Duodenal mucosa (tissue), 2 donors: Measurements from ENCODE around the gene MYO1D.

Experiments used
- H3K27ac ChIP-seq: one replicate; pipeline ENCODE4 v1.7.0; 2013; ENCODE audit warnings: low read depth, low read length
- H3K27me3 ChIP-seq, 2 donors: one replicate each; pipeline ENCODE4 v1.7.0; 2013; ENCODE audit warnings: low read length in 2 of 2, control low read depth in 1 of 2; ENCODE audit not compliant: insufficient read depth in 2 of 2, control insufficient read depth in 1 of 2
- H3K36me3 ChIP-seq, 2 donors: one replicate each; pipeline ENCODE4 v1.7.0; 2013; ENCODE audit warnings: low read length in 2 of 2, control low read depth in 1 of 2; ENCODE audit not compliant: insufficient read depth in 2 of 2, control insufficient read depth in 1 of 2
- H3K4me1 ChIP-seq, 2 donors: one replicate each; pipeline ENCODE4 v1.7.0; 2013; ENCODE audit warnings: low read length in 2 of 2, control low read depth in 1 of 2; ENCODE audit not compliant: insufficient read depth in 2 of 2, control insufficient read depth in 1 of 2
- H3K4me3 ChIP-seq, 2 donors: one replicate each; pipeline ENCODE4 v1.7.0; 2013; ENCODE audit warnings: low read length in 2 of 2, low read depth in 1 of 2
- H3K9ac ChIP-seq, 2 donors: one replicate each; pipeline ENCODE4 v1.7.0; 2013; ENCODE audit warnings: low read length in 2 of 2, low read depth in 1 of 2
- H3K9me3 ChIP-seq, 2 donors: one replicate each; pipeline ENCODE4 v1.7.0; 2013; ENCODE audit warnings: low read length in 2 of 2, control low read depth in 1 of 2; ENCODE audit not compliant: control insufficient read depth in 1 of 2

The MYO1D gene

DNA sequence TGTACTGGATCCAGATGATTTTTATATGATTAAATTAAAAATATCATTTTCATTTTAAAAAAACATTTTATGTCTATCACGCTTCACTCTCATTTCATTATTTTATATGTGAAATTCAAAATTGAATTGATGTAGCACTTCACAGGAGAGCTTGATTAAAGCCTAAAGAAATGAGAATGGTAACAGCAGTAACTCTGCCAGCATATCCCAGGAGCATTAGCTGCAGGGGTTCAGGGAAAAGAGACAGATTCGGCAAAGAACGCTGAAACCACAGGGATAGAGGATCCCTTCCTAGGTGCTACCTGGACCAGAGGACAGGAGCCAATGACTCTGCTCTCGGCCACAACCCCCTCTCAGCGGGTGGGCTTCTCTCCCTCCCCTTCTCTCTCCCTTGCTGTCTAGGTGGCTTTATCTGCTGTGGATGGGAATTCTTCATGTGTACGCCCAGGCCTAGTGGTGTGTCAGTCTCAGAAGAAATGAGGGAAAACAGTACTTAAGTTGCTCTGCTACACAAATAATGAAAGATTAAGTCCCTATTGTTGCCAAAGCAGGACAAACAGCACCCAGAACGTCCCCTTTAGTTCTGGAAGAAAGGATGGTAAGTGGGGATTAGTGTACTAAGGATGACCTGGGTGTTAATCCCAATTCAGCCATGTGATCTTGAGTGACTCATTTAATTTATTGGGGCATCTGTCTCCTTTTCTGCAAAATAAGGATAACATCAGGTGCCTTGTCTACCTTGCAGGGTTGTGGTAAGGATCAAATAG, 266.9 kb downstream of the MYO1D start:
- Histone ChIP-seq H3K9me3 (no peaks in the 10 kb centered on the region), H3K9ac (no peak overlapping the region), H3K27ac (no peak overlapping the region), H3K4me3 (no peak overlapping the region), H3K4me1 (no peaks in the 10 kb centered on the region), H3K36me3 (no peaks in the 10 kb centered on the region), H3K27me3 (no peaks in the 10 kb centered on the region)

DNA sequence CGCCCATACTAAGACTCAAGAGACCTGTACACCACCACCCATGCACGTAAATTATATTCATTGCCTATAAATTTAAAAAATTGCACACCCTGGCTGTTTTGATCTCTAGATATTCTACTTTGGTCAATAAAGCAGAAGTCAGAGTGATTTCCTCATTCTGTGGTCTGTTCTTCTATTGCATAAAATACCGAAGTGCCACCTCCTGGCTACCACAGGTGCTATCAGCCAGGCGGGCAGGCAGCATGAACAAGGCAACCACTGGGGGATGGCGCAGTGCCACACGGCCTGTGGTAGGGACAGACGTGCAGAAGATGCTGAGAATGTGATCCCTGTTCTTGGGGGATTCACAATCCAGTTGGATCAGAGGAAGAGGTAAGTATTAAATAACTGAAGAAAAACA, 267.8 kb downstream of the MYO1D start:
- H3K9me3 ChIP-seq: no peaks in the 10 kb centered on the region
- H3K9ac ChIP-seq: no peak overlapping the region
- no peaks in the 10 kb centered on the region for H3K27me3 ChIP-seq
- H3K27ac ChIP-seq: no peak overlapping the region
- H3K4me3 ChIP-seq: no peak overlapping the region
- peaks cover 3 to 8% of the 10 kb centered on the region in 2 donors for H3K36me3 ChIP-seq
- H3K4me1 ChIP-seq: no peaks in the 10 kb centered on the region

DNA sequence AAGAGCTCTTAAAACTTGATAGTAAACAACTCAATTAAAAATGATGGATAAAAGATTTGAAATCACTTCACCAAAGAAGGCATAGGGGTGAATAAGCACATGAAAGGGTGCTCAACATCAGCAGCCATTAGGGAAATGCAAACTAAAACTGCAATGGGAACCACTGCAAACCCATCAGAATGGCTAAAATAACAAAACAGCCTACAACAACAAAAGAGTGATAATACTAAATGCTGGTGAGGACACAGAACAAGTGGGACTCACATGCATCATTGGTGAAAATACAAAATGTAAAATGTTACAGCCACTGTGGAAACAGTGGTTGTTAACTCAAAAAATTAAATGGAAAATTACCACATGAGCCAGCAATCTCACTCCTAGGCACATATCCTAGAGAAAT, 268.7 kb downstream of the MYO1D start:
- H3K36me3 ChIP-seq: peaks cover 3 to 8% of the 10 kb centered on the region in 2 donors
- no peaks in the 10 kb centered on the region for H3K9me3 ChIP-seq
- no peak overlapping the region for H3K9ac ChIP-seq
- no peaks in the 10 kb centered on the region for H3K4me1 ChIP-seq
- no peak overlapping the region for H3K4me3 ChIP-seq
- no peak overlapping the region for H3K27ac ChIP-seq
- no peaks in the 10 kb centered on the region for H3K27me3 ChIP-seq

DNA sequence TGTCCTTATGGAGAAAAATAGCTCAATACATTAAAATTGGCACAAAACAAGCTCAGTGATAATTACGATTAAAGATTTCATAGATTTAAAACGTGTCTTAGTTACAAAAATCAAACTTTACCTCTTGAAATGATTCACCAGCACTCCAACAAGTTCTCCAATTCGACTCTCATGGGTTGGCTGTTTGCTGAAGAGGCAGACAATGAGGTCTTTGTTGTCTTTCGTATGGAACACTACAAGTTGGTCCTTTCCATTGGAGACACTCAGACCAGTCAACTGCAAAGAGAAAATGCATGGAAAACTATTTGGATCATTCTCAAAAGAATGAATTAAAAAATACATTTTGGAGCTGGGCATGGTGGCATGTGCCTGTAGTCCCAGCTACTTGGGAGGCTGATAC, 272.0 kb downstream of the MYO1D start:
- Histone ChIP-seq H3K9me3 (no peaks in the 10 kb centered on the region), H3K27ac (no peak overlapping the region), H3K36me3 (peaks cover 11 to 13% of the 10 kb centered on the region in 2 donors), H3K27me3 (no peaks in the 10 kb centered on the region), H3K4me1 (no peaks in the 10 kb centered on the region), H3K4me3 (no peak overlapping the region), H3K9ac (no peak overlapping the region)

DNA sequence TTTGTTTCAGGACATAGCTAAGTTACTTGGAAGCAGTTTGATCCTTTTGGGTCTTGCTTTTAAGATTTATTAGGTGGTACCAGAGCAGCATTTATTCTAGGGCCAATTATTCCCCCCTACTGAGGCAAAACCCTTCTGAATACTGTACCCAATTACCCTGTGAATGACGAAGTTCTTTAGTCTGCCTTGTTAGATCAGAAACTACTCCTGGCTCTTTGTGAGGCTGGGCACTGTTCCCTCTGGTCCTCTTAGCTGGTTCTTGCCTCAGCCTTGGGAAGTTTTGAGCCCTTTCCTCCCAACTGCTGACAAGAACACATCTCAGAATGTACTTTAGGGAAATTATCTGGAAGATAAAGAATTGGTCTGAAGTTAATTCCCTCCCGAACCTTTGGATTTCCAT, 274.5 kb downstream of the MYO1D start:
- Histone ChIP-seq H3K27ac (no peak overlapping the region), H3K9ac (no peak overlapping the region), H3K4me1 (no peaks in the 10 kb centered on the region), H3K36me3 (peaks cover 11 to 13% of the 10 kb centered on the region in 2 donors), H3K9me3 (no peaks in the 10 kb centered on the region), H3K27me3 (no peaks in the 10 kb centered on the region), H3K4me3 (no peak overlapping the region)

DNA sequence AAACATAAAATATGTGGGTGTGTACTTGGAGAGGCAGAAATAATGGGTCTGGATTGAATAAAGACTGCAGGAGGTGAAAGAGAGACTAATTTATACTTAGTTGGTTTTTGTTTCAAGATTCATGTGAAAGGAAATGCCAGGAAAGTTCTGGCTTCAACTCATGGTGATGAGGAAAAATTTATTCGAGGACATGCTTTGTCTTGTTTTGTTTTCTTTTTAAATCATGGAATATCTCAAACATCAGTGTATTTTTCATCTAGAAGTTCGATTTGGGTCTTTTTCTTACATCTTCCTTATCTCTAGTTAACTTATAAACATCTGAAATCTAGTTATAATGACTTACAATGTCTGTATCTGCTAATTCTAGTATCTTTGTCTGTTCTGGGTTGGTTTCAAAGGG, 275.1 kb downstream of the MYO1D start:
- H3K9ac ChIP-seq: no peak overlapping the region
- H3K9me3 ChIP-seq: no peaks in the 10 kb centered on the region
- H3K4me3 ChIP-seq: no peak overlapping the region
- no peaks in the 10 kb centered on the region for H3K27me3 ChIP-seq
- H3K4me1 ChIP-seq: no peaks in the 10 kb centered on the region
- H3K36me3 ChIP-seq: peaks cover 11 to 13% of the 10 kb centered on the region in 2 donors
- no peak overlapping the region for H3K27ac ChIP-seq

DNA sequence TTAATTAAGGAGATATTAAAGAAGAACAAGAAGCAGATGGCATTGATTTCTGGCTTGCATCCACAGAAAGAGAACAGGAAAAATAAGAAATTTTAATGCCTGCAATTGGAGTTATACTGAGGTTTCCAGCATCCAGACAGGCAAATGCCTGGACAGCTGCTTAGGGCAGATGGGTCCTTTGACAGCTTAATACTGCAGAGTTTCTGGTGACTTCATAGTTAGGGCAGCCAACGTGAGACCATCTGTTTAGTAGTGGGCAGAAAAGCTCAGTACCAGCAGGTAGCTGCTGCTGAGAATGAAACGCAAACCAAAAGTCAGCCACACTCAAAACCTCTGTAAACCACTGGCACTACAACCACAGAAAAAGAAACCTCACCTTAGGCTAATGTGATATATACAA, 280.3 kb downstream of the MYO1D start:
- Histone ChIP-seq H3K9me3 (no peaks in the 10 kb centered on the region), H3K4me1 (no peaks in the 10 kb centered on the region), H3K36me3 (peaks cover 3 to 17% of the 10 kb centered on the region in 2 donors), H3K27me3 (no peaks in the 10 kb centered on the region), H3K4me3 (no peak overlapping the region), H3K9ac (no peak overlapping the region), H3K27ac (no peak overlapping the region)

DNA sequence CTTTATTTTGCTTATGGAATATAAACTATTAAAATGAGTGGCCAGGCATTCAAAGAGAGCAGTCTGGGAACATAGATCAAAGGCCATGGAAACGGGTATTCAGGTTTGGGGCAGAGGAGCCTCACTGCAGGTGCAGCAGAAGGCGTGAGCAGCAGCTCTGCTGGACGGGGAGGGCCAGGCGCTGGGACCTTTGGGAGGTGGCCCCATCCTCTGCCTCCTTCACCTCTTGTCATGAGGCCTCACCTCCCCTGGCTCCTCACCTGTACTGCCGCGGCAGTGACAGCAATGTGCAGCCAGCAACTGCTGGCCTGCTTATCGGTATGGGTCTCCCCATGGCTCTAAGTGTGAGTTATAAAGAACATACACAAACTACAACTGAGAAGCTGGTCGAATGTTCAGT, 280.7 kb downstream of the MYO1D start:
- no peak overlapping the region for H3K9ac ChIP-seq
- no peaks in the 10 kb centered on the region for H3K4me1 ChIP-seq
- H3K9me3 ChIP-seq: no peaks in the 10 kb centered on the region
- H3K36me3 ChIP-seq: peaks cover 3 to 13% of the 10 kb centered on the region in 2 donors
- no peak overlapping the region for H3K27ac ChIP-seq
- H3K27me3 ChIP-seq: no peaks in the 10 kb centered on the region
- H3K4me3 ChIP-seq: no peak overlapping the region

DNA sequence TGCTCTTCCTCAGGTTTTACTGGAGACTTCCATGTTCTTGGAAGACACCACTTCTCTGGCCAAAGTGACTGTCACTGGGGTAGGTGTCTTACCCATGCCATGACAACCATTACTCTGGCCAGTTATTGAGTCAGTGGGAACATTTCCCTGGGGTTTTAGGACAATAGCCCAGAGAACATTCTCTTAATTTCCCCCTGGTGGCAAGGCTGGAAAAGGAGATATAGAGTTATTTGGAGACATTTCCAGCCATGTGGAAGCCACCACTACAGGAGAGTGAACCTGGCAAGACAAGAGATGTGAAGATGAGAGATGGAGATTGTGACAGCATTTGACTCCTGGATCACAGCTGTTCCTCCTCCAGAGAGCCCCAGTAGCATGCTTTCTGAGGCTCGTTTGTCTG, 283.9 kb downstream of the MYO1D start:
- Histone ChIP-seq H3K27ac (no peak overlapping the region), H3K9ac (no peak overlapping the region), H3K27me3 (no peaks in the 10 kb centered on the region), H3K4me1 (no peaks in the 10 kb centered on the region), H3K9me3 (no peaks in the 10 kb centered on the region), H3K36me3 (peaks cover 0 to 10% of the 10 kb centered on the region in 2 donors), H3K4me3 (no peak overlapping the region)

DNA sequence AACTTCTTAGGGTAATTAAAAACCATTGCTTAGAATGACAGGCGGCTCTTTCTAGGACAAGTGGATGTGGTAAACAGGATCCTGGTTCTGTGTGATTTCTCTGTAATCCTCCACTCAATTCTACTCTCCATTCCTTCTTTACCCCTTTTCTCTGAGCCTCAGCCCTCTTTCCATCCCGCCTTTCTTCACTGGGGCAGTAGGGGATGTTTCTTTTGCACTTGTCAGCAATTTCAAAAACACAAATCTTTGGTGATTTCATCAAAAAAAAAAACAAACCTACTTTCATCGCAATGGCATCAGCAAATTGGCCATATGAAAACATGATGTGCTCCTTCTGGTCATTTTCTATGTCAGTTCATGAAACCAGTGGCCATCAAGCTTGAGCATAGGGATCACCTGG, 285.5 kb downstream of the MYO1D start:
- Histone ChIP-seq H3K4me3 (no peak overlapping the region), H3K4me1 (no peaks in the 10 kb centered on the region), H3K9ac (no peak overlapping the region), H3K27me3 (no peaks in the 10 kb centered on the region), H3K9me3 (no peaks in the 10 kb centered on the region), H3K36me3 (peaks cover 0 to 10% of the 10 kb centered on the region in 2 donors), H3K27ac (no peak overlapping the region)
